Superior temporal gyrus (tissue), 1 donor: ENCODE measurements around the gene CLMN.

ENCODE experiments used
- DNase-seq: peaks from one replicate; pipeline ENCODE4 v3.0.0-alpha.2; 2016; ENCODE audit errors: extremely low spot score

CLMN gene

DNA sequence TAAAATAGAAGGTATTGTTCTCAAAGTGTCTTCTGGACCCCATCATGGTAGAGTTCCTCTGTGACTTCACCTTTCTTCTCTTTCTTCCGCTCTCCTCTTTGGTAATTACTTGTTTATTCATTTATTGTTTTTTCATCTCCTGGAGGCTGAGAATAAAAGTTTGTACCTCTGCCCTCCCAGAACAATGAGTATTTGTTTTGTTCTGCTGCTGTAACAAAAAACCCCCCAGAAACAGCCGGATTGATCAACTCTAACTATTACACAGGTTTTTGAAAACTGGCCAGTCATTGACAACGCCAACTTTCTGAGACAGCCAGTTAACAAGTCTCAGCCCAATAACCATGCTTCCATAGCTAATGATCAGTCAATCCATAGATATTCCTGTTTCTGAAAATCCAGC is 154.2 kb downstream of the CLMN start:
- no peak for DNase-seq

DNA sequence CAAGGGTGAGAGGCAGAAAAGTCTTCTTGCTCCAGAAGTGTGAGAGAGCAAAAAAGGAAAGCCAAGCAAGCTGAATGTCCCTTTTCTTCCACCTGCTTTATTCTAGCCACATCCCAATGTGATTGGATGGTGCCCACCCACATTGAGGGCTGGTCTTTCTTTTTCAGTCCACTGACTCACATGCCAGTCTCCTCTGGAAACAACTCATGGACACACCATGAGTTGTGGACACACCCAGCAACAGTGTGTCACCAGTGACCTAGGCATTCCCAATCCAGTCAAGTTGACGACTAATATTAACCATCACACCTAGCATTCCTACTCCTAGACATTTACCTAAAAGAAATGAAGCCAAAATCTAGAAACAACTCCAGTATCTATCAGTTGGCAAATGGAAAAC is 155.2 kb downstream of the CLMN start:
- DNase-seq: no peak

- DNase-seq: no peak
Observed at GRCh38 chr14:95163666-95164065, 156.0 kb downstream of the CLMN start.

DNA sequence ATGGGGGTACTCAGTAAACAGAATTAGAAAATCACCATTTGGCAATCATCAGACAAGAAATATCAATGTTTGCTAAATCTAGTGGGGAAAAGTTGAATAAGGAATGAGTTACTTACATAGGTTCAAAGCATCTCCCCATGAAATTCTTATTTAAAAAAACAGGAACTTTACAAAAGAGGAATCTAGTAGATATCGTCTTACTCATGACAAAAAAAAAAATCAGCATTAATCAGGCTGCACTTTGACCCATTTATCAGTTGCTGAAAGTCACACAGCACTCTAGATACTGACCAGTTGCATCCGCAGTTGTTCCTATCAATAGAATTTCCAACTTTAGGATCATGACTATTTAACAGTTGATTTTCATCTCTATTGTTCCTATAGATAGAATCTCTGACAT is 156.6 kb downstream of the CLMN start:
- DNase-seq: no peak

- no peak for DNase-seq
Observed at GRCh38 chr14:95162641-95163040, 157.1 kb downstream of the CLMN start.

DNA sequence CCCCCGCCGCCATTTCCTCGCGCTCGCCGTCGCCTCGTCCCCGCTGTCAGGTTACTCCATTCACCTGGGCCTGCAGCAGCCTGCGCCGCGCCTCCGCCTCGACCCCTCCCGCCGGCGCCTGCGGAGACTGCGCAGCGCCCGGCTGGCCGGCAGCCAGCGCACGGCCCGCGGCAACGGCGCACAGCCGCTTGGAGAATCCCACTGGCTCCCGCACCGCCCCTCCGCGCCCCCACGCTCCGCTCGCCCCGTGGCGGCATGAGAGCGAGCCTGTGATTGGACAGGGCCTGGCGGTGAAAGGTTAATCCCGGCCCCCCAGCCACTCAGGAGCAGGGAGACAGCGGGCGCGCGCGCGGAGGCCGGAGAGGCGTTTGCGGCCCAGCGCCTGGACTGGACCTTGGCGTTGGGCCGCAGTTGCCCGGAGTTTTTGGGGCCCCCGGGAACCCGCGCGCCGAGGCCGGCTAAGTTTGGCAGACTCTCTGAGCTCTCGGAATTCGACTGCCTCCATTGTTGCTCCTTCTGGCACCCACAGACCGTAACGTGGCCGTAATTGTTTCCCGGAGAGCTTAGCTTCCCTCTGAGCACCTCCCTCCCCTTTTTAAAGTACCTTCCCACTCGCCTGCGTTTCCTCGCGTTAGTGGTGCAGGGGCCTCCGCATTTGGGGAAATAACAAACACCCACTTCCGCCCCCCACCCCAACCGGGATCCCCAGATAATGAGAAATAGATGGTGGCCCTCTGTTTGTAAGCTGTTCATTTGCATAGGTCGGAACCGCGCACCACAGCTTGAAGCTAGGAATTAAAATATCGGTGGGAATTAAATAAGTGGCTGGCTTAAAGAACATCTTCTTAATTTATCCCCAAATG is 162.2 kb downstream of the CLMN start, which contains the start of gene DICER1:
DICER1 (minus strand) TSS at position 203 of the 863 bp plus-strand sequence. CDS start 24,071 bp downstream, outside the sequence.
- peak; percentile 96 for DNase-seq

DNA sequence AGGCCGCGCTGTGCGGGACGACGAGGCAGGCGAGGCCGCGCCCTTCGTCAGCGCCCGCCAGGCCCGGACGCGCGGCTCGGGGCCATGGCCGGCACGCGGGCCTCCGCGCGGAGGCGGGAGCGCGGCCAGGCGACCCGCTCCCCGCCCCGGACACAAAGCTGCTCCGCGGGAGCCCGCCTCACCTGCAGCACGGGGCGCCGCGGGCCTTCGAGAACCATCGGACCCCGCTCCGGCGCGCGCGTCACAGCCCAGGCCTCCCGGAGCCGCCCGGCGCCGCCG is 162.7 kb downstream of the CLMN start:
- no peak for DNase-seq

- DNase-seq: peak; percentile 67
Observed at GRCh38 chr14:95156161-95157047, 163.3 kb downstream of the CLMN start.

DNA sequence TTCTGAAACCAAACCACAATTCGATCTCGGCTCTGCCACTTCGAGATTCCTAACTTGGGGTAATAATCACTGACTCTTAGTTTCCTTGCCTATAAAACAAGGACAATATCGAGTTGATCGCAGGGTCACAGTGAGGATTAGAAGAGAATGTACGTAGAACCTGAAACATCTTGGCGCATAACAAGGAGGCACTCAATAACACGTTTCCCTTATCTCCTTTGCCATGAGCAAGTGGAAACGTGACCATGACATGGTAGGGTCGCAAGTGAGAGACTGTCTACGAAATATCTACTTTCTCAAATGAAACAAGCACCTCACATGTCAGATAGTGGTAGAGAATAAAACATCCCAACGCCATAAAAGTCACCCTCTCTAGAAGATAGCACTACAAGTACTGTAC is 164.7 kb downstream of the CLMN start:
- DNase-seq: no peak

- peak; percentile 21 for DNase-seq
Observed at GRCh38 chr14:95153866-95154265, 165.8 kb downstream of the CLMN start.

GRCh38 chr14:95151561-95151960 is 168.1 kb downstream of the CLMN start:
- peak; percentile 54 for DNase-seq

- DNase-seq: peak; percentile 33
Observed at GRCh38 chr14:95150910-95151309, 168.8 kb downstream of the CLMN start.

GRCh38 chr14:95149441-95149840 is 170.3 kb downstream of the CLMN start:
- DNase-seq: no peak

GRCh38 chr14:95147597-95147996 is 172.1 kb downstream of the CLMN start:
- DNase-seq: no peak

DNA sequence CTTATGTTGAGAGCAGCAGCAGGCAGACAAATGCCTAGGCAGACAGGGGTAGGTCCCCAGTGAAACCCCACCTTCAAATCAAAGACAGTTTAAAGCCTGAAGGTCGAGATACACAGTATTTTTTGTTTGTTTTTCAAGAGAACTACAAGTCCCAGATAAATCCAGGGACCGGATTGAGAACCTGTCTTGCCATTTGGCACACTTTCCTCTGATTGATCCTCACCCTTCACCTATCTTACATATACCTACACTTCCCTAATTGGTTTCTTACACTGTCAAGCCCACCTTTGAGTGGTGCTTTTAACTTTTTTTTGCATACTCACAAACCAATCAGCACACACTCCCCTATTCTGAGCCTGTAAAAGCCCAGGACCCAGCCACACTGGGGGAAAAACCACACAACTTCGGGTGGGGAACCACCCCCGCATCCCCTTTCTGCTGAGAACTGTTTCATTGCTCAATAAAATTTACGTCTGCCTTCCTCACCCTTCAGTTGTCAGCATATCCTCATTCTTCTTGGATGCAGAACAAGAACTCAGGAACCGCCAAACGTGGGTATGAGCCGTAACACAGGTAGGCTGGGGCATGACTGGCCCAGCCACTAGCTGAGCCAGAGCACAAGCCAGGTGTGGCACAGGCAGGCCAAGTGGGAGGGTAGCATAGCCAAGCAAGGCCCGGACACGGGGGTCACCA is 173.5 kb downstream of the CLMN start:
- DNase-seq: no peak

GRCh38 chr14:95144849-95145248 is 174.9 kb downstream of the CLMN start:
- DNase-seq: no peak

GRCh38 chr14:95143808-95144620 is 175.7 kb downstream of the CLMN start:
- DNase-seq: peak; percentile 55

- DNase-seq: no peak
Observed at GRCh38 chr14:95142208-95142607, 177.5 kb downstream of the CLMN start.

DNA sequence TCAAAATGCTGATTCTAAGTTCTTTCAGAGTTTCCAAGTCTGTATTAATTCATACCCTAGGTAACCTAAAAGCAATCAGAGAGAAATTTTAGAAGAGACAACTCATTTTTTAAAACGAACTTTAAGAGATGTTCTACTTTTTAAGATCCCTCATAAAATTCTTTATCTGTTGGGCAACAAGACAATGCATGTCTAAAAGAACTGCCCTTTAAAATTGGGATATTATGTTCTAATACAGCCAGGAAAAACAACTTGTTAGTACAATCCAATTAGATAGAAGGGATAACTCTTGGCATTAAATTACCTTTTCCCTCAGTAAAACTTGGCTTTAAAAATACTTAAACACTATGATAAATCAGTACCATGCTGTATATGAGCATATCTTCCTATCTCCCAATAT is 178.0 kb downstream of the CLMN start:
- DNase-seq: no peak

- peak; percentile 81 for DNase-seq
Observed at GRCh38 chr14:95140060-95140858, 179.4 kb downstream of the CLMN start.

DNA sequence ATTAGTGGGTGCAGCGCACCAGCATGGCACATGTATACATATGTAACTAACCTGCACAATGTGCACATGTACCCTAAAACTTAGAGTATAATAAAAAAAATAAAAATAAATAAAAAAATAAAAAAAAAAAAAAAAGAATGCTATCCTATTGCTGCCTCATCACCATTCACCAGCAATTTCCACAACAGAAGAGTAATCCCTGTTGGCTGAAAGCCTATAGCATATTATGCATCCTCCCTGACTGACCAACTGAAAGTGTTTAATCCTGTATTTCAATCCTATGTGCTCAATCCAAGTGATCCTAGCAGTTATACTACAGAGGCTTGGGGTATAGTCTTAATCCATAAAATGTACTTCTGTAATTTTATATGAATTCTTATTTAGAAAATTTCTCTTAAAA is 180.8 kb downstream of the CLMN start:
- no peak for DNase-seq
